NCI-H2107 treated with DMSO at 0.1 percent for 48 hours (cell line): ENCODE measurements around the gene TMEM140.
"Not testable (repeated sequence)": the region's sequence is repeated elsewhere in the genome, so short reads cannot be mapped to it uniquely, and the experiment has no call there.

Experiments
- DNase-seq: peaks from one replicate; lab custom pipeline; 2025; ENCODE audit not compliant: unreplicated experiment; lab: John Stamatoyannopoulos, UW

TMEM140 gene

GRCh38 chr7:135158141-135158655 lies 10.3 kb downstream of the TMEM140 start:
- no peak for DNase-seq

DNA sequence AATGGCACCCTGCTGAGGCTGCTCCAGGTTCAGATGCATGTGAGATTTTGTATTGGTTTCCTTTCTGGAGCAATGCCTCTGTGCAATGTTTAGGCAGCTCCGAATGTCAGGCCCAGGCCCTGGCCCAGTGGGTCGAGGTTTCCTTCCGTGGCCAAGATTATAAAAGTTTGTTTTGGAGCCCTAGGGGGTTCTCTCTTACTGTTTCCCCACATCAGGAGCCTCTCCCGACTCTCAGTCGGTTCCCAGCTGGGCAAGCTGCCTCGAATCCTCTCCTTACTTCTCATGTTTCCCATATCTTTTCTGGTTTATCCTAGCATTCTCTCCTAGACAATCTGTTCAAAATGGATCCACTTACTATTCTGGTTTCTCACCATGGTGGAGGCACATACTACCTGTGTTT lies 11.0 kb downstream of the TMEM140 start:
- no peak for DNase-seq

- DNase-seq, result no peak
Observed at GRCh38 chr7:135159359-135160085, 11.7 kb downstream of the TMEM140 start.

DNA sequence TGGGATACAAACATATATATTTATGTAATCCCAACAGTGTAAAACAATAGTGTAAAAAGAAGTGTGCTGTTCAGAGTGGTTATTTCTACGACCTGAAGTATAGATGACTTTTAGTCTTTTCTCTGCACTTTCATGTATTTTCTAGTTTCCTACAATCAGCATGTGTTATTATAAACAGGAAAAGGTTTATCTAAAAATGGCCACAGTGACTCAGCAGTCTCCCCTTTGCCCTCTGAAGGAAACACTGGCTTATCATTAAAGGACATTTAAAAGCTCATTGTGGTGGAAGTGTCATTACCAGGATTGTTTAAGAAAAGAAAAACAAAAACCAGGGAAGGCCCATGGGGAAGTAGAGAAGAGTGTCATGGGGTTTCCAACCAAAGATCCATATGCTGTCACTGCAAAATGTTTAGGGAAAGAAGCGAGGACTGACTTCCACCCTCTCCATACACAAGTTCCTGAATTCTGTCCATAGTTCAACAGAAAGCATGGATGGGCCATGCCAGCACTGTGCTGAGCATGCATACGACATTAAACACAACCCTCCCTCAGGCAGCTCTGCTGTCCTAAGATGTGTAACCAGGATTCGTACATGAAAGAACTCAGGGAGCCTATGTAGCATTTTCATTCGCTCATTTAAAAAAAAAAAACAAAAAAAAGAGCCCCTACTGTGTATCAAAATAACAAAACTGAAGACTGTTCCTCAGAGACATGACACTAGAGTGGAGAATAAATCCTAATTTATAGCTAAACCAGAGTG lies 12.4 kb downstream of the TMEM140 start:
- DNase-seq, result no peak

- DNase-seq, result no peak
Observed at GRCh38 chr7:135160858-135161653, 13.2 kb downstream of the TMEM140 start.

- DNase-seq, result no peak
Observed at GRCh38 chr7:135161669-135162068, 13.8 kb downstream of the TMEM140 start.

- DNase-seq, result no peak
Observed at GRCh38 chr7:135162382-135163001, 14.6 kb downstream of the TMEM140 start.

- DNase-seq, result no peak
Observed at GRCh38 chr7:135164357-135165061, 16.6 kb downstream of the TMEM140 start.

DNA sequence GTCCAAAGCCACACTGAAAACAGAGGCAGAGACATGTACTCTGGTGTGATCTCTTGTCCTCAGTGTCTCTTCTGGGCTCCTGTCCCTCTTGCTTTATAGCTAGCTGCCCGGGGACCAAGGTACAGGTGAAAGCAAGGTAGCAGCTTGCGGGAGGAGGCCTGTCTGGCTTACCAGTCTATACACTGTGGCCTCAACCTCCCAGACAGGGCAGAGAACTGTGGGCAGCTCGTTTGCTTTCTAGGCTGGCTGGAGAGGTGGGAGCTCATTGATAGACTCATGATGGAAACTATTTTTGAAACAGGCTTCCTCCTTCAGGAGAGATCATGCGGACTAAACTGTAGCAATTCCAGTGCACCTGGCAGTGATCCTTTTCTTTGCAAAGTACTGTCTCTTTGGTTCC lies 18.0 kb downstream of the TMEM140 start:
- DNase-seq, result no peak

- no peak for DNase-seq
Observed at GRCh38 chr7:135166338-135166990, 18.6 kb downstream of the TMEM140 start.

DNA sequence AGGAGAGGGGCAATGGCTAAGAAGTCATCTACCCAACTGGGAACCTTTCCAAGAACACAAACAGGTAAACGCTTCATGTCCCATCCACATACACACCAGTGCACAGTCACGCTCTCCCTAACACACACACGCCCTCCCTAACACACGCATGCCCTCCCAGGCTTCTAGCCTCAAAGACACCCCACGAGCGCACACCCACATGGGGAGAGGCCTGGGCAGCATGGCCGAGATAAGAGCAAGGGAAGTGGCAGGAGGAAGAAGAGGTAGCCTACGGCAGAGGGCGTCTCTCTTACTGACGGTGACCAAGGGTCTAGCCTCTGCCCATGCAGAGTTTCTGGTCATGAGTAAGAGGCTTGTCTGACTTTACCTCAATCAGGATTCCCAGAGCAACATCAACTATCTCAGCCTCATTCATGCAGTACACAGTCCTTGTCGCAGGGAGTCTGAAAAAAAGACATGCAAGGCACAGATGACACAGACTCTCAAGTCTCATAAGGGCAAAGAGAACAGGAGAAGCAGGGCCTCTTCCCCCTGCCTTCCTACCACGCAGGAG lies 19.6 kb downstream of the TMEM140 start:
- DNase-seq, result no peak

DNA sequence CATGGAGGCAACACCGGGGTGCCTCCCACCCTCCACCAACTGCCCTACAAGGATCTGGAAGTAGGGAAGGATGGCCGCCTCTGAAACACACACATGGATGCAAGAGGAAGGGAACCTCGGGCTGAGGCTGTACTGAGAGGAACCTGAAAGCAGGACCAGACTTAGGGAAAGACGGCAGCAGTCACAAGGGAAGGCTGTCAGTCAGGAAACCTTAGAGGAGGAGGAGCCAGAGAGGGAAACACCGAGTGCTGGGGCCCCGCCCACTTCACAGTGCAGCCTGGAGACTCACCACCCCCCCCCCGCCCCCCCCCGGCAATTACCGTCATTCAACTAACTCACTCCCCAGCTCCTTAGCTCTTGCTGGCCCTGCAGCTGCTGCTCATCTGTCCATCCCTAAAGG lies 20.1 kb downstream of the TMEM140 start:
- no peak for DNase-seq

DNA sequence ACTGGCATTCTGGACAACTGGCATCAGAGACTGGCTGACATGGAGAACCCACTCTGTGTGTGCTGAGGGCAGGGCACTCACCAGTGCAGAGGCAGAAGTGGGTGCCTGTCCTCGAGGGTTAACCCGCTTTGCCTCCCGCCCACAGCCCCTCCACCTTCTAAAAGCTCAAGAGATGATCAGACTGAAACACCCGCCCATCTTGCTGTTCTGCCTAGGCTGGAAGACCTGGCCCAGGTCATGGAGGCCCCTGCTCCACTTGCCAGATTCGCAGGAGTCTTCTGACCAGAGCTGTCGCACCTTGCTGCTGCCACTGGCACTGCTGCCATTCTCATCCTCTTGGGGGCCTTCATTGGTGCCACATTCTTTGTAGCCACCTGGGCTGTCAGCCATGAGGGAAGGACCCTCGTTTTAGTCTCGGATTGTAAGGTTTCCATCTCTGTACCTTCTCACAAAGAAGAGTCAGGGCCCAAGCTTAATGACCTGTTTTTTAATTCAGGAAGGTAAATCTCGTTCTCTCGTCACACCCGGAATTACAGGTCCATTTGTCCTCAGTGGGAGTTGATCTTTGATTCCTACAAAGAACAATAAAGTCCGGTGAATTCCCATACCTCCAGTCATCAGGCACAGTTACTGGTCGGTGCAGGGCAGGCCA lies 20.7 kb downstream of the TMEM140 start:
- no peak for DNase-seq

GRCh38 chr7:135169141-135169963 lies 21.5 kb downstream of the TMEM140 start:
- no peak for DNase-seq

GRCh38 chr7:135169964-135170273 lies 22.0 kb downstream of the TMEM140 start:
- no peak for DNase-seq

GRCh38 chr7:135170274-135170997 lies 22.6 kb downstream of the TMEM140 start, which contains the start of gene CYREN:
Gene CYREN (minus strand): TSS chr7:135170707. CDS start chr7:135168922, 1,785 bp downstream.
- DNase-seq, result peak; percentile 79

DNA sequence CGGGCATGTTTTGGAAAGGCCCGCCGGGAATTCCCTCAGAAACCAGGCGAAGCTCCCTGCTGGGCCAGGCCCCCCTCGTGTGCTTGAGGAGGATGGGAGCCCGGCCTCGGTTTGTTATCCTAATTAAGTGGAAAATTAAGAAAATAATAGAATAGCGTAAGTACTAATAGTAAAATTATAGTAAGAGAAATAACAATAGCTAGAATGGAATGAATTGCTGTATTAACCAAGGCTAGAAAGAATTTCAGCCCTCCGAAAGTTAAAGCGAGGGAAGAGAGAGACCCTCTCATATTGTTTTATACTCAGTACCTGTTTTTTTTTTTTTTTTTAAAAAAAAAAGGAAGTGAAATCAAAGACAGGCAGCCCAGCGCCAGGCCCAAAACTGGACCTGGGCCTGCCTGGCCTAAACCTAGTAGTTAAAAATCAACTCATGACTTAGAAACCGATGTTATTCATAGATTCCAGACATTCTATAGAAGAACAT lies 23.2 kb downstream of the TMEM140 start:
- not testable (repeated sequence) for DNase-seq
